ENCODE results near the gene SLC25A29. TPM values are rescaled to one million over a fixed set of nuclear protein-coding genes. Genes with fewer than 3 reads are reported as not detected.

The SLC25A29 gene
- total and polyA plus RNA-seq, 2 of the 4 experiments (the other 2 are of a cell fraction), result 6.5 to 37.7 TPM

DNA sequence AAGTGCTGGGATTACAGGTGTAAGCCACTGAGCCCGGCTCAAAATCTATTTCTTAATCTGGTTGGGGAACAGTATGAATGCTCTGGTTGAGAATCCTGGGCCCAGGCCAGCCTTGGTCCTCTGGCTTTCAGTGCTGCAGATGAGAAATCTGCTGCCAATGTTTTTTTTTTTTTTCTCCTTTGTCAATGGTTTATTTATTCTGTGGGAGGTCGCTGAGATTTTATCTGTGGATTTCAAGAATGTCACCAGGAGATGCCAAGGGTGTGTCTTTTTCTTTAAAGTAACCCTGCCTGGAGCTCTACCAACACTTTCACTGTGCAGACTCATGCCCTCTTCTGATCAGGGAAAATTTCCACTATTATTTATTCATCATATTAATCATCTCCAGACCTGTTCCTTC is 3.6 kb downstream of the SLC25A29 start:
- no peak overlapping the region for H2BK15ac ChIP-seq (ENCODE audit: low read depth, low read length)
- no peak overlapping the region for H3K56ac ChIP-seq (ENCODE audit: extremely low read depth, insufficient read depth, low read length)
- H3K36me3 ChIP-seq (ENCODE audit: control insufficient read depth, insufficient read depth, low read length), result peaks cover 17% of the 10 kb centered on the region; the same call in 1 of the 2 replicates
- no peak overlapping the region for H3K18ac ChIP-seq (ENCODE audit: low read depth, low read length)
- H3K9me1 ChIP-seq (ENCODE audit: insufficient read depth, low read length), result peaks cover 4% of the 10 kb centered on the region
- dilution Hi-C loops (cut with HindIII; ENCODE audit: low sequenced_read_pairs, unreplicated experiment), result no loop called here
- H3K14ac ChIP-seq (replicated peaks; ENCODE audit: low read depth, low read length), result no peak overlapping the region
- no peak overlapping the region for H3K4me3 ChIP-seq (ENCODE audit: insufficient read depth, low read depth, low read length)
- no peak overlapping the region for H3K9ac ChIP-seq (ENCODE audit: low read depth, low read length)
- H3K4me2 ChIP-seq (ENCODE audit: low read depth, low read length), result no peak overlapping the region
- no peak overlapping the region for H4K91ac ChIP-seq (ENCODE audit: insufficient read depth, low read depth, low read length)
- no peak overlapping the region for H3K4ac ChIP-seq (ENCODE audit: low read depth, low read length)
- no peak overlapping the region for H3K23ac ChIP-seq (ENCODE audit: low read depth, low read length)
- intact Hi-C loops (cut with micrococcal nuclease), result no loop called here
- no peak overlapping the region for H2BK20ac ChIP-seq (ENCODE audit: low read depth, low read length)
- peaks cover 55% of the 10 kb centered on the region for H4K20me1 ChIP-seq (ENCODE audit: insufficient read depth, low read length)
- H2AK5ac ChIP-seq (ENCODE audit: low read depth, low read length), result no peak overlapping the region
- POLR2A ChIA-PET (ENCODE audit: unreplicated experiment), result no interaction called here
- no peak overlapping the region for H2AFZ ChIP-seq (replicated peaks; ENCODE audit: low read length, poor library complexity)
- H2BK120ac ChIP-seq (ENCODE audit: low read depth, low read length), result no peak overlapping the region
- peaks cover 18 to 82% of the 10 kb centered on the region in 2 experiments for H3K79me1 ChIP-seq (ENCODE audit: low read depth in 1 of 2, low read length in 2 of 2)
- BruUV-seq (replicated peaks), result no TSS peak
- H4K8ac ChIP-seq (ENCODE audit: low read depth in 2 of 2, low read length in 2 of 2), result no peak overlapping the region
- H3K4me1 ChIP-seq (ENCODE audit: control insufficient read depth, insufficient read depth, low read length), result peaks cover 13% of the 10 kb centered on the region; the same call in 1 of the 2 replicates
- ATAC-seq (ENCODE audit: low read depth), result no peak
- no peak for DNase-seq
- H3K27me3 ChIP-seq (ENCODE audit: control insufficient read depth, insufficient read depth, low read length), result no peaks in the 10 kb centered on the region
- H3K9me3 ChIP-seq (ENCODE audit: control insufficient read depth, insufficient read depth, low read length), result no peaks in the 10 kb centered on the region
- no peak overlapping the region for H3K27ac ChIP-seq (ENCODE audit: insufficient read depth, low read length)
- WGBS, 2 experiments (ENCODE audit: extremely low coverage in 2 of 2, insufficient read length in 1 of 2), result no CpG with 5 or more reads among the region's 2 CpGs
- TF ChIP-seq BHLHE40 (IDR thresholded peaks at IDR 0.05; ENCODE audit: low read depth, low read length), result no peak
- TF ChIP-seq POLR2A (IDR thresholded peaks at IDR 0.05; ENCODE audit: low read depth, low read length), result no peak
- TF ChIP-seq SMC3 (IDR thresholded peaks at IDR 0.05; ENCODE audit: low read depth, low read length), result no peak
- TF ChIP-seq MXI1 (IDR thresholded peaks at IDR 0.05; ENCODE audit: borderline replicate concordance, low read depth, low read length), result no peak
- TF ChIP-seq, protein P1, sequence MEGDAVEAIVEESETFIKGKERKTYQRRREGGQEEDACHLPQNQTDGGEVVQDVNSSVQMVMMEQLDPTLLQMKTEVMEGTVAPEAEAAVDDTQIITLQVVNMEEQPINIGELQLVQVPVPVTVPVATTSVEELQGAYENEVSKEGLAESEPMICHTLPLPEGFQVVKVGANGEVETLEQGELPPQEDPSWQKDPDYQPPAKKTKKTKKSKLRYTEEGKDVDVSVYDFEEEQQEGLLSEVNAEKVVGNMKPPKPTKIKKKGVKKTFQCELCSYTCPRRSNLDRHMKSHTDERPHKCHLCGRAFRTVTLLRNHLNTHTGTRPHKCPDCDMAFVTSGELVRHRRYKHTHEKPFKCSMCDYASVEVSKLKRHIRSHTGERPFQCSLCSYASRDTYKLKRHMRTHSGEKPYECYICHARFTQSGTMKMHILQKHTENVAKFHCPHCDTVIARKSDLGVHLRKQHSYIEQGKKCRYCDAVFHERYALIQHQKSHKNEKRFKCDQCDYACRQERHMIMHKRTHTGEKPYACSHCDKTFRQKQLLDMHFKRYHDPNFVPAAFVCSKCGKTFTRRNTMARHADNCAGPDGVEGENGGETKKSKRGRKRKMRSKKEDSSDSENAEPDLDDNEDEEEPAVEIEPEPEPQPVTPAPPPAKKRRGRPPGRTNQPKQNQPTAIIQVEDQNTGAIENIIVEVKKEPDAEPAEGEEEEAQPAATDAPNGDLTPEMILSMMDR (conservative IDR thresholded peaks at IDR 0.05; ENCODE audit: low read depth, low read length), result no peak
- TF ChIP-seq, protein P2, sequence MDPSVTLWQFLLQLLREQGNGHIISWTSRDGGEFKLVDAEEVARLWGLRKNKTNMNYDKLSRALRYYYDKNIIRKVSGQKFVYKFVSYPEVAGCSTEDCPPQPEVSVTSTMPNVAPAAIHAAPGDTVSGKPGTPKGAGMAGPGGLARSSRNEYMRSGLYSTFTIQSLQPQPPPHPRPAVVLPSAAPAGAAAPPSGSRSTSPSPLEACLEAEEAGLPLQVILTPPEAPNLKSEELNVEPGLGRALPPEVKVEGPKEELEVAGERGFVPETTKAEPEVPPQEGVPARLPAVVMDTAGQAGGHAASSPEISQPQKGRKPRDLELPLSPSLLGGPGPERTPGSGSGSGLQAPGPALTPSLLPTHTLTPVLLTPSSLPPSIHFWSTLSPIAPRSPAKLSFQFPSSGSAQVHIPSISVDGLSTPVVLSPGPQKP (IDR thresholded peaks at IDR 0.05; ENCODE audit: borderline replicate concordance, low read depth, low read length), result no peak
- TF ChIP-seq FOS (IDR thresholded peaks at IDR 0.05; ENCODE audit: low read depth, low read length), result no peak
- TF ChIP-seq CEBPB (IDR thresholded peaks at IDR 0.05; ENCODE audit: low read depth, low read length), result no peak
- no peak for TF ChIP-seq CHD1 (IDR thresholded peaks at IDR 0.05; ENCODE audit: low read depth, low read length)
- no peak for TF ChIP-seq RCOR1 (IDR thresholded peaks at IDR 0.05; ENCODE audit: insufficient replicate concordance, low read length)
- TF ChIP-seq RFX5 (IDR thresholded peaks at IDR 0.05; ENCODE audit: low read depth, low read length), result no peak
- TF ChIP-seq, protein P3, sequence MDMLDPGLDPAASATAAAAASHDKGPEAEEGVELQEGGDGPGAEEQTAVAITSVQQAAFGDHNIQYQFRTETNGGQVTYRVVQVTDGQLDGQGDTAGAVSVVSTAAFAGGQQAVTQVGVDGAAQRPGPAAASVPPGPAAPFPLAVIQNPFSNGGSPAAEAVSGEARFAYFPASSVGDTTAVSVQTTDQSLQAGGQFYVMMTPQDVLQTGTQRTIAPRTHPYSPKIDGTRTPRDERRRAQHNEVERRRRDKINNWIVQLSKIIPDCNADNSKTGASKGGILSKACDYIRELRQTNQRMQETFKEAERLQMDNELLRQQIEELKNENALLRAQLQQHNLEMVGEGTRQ (IDR thresholded peaks at IDR 0.05; ENCODE audit: low read depth, low read length), result no peak
- no peak for TF ChIP-seq RAD21 (IDR thresholded peaks at IDR 0.05; ENCODE audit: low read length)
- no peak for TF ChIP-seq MAFK (IDR thresholded peaks at IDR 0.05; ENCODE audit: low read depth, low read length)
- no peak for TF ChIP-seq MAZ (IDR thresholded peaks at IDR 0.05; ENCODE audit: borderline replicate concordance, low read depth, low read length)
- TF ChIP-seq NFE2L2 (IDR thresholded peaks at IDR 0.05; ENCODE audit: low read depth, low read length), result no peak
- CTCF ChIA-PET, result interaction anchor here (0.7 to 1.4 kb wide), 2 partner anchors 40 to 75 kb away, joined by 3 to 4 read pairs; no protein-coding TSS in a partner anchor
- no peak overlapping the region for H2BK5ac ChIP-seq (ENCODE audit: low read depth, low read length, poor library complexity, severe bottlenecking)
- H2AK9ac ChIP-seq (replicated peaks; ENCODE audit: low read depth, low read length, poor library complexity), result no peak overlapping the region
- H4K5ac ChIP-seq (ENCODE audit: low read depth, low read length), result no peak overlapping the region
- in situ Hi-C loops (cut with MboI; ENCODE audit: low sequenced_read_pairs), result no loop called here

Measured in IMR-90 (cell line).